Fibroblast of lung (primary cell): ENCODE measurements around the gene GNAI2. TPM values are rescaled to one million over a fixed set of nuclear protein-coding genes. Genes with fewer than 3 reads are reported as not detected.

Source experiments
- DNase-seq, 2 donors: peaks; one replicate each; pipeline versions ENCODE4 v3.0.0 to v3.0.0-alpha.2; 2010; ENCODE audit warnings: low read depth in 2 of 2
- H2AFZ ChIP-seq: 2 replicates; pipeline ENCODE4 v1.5.1; 2012; ENCODE audit warnings: low read length, control low read depth, inconsistent platforms
- H3K27ac ChIP-seq: 2 replicates; pipeline ENCODE4 v1.5.1; 2011; ENCODE audit warnings: low read length, control low read depth; ENCODE audit not compliant: insufficient read depth
- H3K27me3 ChIP-seq: 2 replicates; pipeline ENCODE4 v1.5.1; 2011; ENCODE audit warnings: mild to moderate bottlenecking, low read length; ENCODE audit not compliant: control insufficient read depth, insufficient read depth
- H3K36me3 ChIP-seq: 2 replicates; pipeline ENCODE4 v1.5.1; 2011; ENCODE audit warnings: low read length; ENCODE audit not compliant: control insufficient read depth, insufficient read depth
- H3K4me1 ChIP-seq: 2 replicates; pipeline ENCODE4 v1.5.1; 2011; ENCODE audit warnings: low read length; ENCODE audit not compliant: control insufficient read depth, insufficient read depth; ENCODE audit errors: extremely low read depth
- H3K4me2 ChIP-seq: 2 replicates; pipeline ENCODE4 v1.5.1; 2011; ENCODE audit warnings: low read length, control low read depth; ENCODE audit not compliant: insufficient read depth; ENCODE audit errors: extremely low read depth
- H3K4me3 ChIP-seq, 4 experiments: fragments of 200-600 bp in 1 of 4; sonication (generic) in 1 of 4; replicated peaks in 1 of 4; 2 replicates each; pipeline ENCODE4 v1.5.1; 2011 to 2016; ENCODE audit warnings: low read length in 4 of 4, low read depth in 3 of 4, mild to moderate bottlenecking in 3 of 4, control low read depth in 2 of 4, inconsistent platforms in 1 of 4, mixed read lengths in 1 of 4; ENCODE audit not compliant: insufficient read depth in 1 of 4; ENCODE audit errors: control extremely low read depth in 1 of 4
- H3K79me2 ChIP-seq: 2 replicates; pipeline ENCODE4 v1.5.1; 2012; ENCODE audit warnings: mild to moderate bottlenecking, low read length, inconsistent platforms; ENCODE audit not compliant: control insufficient read depth, insufficient read depth
- H3K9ac ChIP-seq: 2 replicates; pipeline ENCODE4 v1.5.1; 2011; ENCODE audit warnings: mild to moderate bottlenecking, low read length, control low read depth; ENCODE audit not compliant: insufficient read depth
- H3K9me3 ChIP-seq: 2 replicates; pipeline ENCODE4 v1.5.1; 2012; ENCODE audit warnings: low read depth, low read length; ENCODE audit not compliant: control insufficient read depth, insufficient read depth
- H4K20me1 ChIP-seq: 2 replicates; pipeline ENCODE4 v1.5.1; 2011; ENCODE audit warnings: low read length; ENCODE audit not compliant: control insufficient read depth, insufficient read depth; ENCODE audit errors: extremely low read depth
- CTCF ChIP-seq, 2 donors: IDR thresholded peaks in 1 of 2; conservative IDR thresholded peaks in 1 of 2; 1 replicate in 1 of 2; 2 replicates in 1 of 2; pipeline ENCODE4 v1.5.1; 2011 to 2012; ENCODE audit warnings: low read length in 2 of 2, control low read depth in 1 of 2, inconsistent platforms in 1 of 2, low read depth in 1 of 2, mild to moderate bottlenecking in 1 of 2
- EZH2 ChIP-seq: IDR thresholded peaks from 2 replicates; pipeline ENCODE4 v1.5.1; 2012; ENCODE audit warnings: low read length, control low read depth, mild to moderate bottlenecking; ENCODE audit errors: missing control alignments
- polyA plus RNA-seq, 2 donors: library from polyadenylated mRNA; depleted of rRNA in 1 of 2; stranded (reverse) in 1 of 2; unstranded in 1 of 2; fragments of >200 nt; gene quantifications; 2 replicates each; pipeline ENCODE4 v1.2.1, GENCODE V29; 2011 to 2012; ENCODE audit warnings: missing spikeins in 1 of 2
- total RNA-seq: library from RNA; depleted of rRNA; stranded (reverse); fragments of >200 nt; gene quantifications from 2 replicates; pipeline ENCODE4 v1.2.1, GENCODE V29; 2014

GNAI2 gene
- total and polyA plus RNA-seq, 2 donors (not counting 1 experiment from before 2014, with no cell fraction given), result 238 to 704 TPM

DNA sequence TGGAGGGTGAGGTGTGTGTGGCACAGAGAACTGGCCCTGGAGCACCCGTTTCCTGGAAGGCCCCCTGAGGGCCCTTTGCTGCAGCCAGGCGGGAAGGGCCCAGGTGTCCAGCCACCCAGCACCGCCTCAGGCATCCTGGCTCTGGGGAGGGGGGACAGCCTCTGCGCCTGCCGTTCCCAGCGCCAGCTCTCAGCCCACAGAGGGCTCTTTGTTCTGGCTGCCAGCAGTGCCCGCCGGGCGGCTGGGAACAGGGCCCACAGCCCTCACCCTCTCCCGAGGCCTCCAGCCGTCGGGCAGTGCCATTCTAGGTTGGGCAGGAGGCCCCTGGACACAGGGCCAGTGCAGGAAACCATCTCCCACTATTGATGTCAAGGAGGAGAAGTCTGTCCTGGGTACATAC is 22.6 kb upstream of the GNAI2 start:
- no peaks in the 10 kb centered on the region for H3K79me2 ChIP-seq
- no peak overlapping the region for H2AFZ ChIP-seq
- H3K4me1 ChIP-seq, result no peaks in the 10 kb centered on the region
- H3K36me3 ChIP-seq, result no peaks in the 10 kb centered on the region
- no peak overlapping the region for H3K9ac ChIP-seq
- H3K4me2 ChIP-seq, result no peak overlapping the region
- TF ChIP-seq CTCF (conservative IDR thresholded peaks at IDR 0.05 in 1 of 2, IDR thresholded peaks at IDR 0.05 in 1 of 2; ENCODE audit: low read depth in 1 of 2, low read length in 2 of 2), result no peak
- no peak for TF ChIP-seq EZH2
- DNase-seq, result no peak
- H3K27me3 ChIP-seq, result peaks cover 4% of the 10 kb centered on the region
- H3K9me3 ChIP-seq, result no peaks in the 10 kb centered on the region
- H3K27ac ChIP-seq, result no peak overlapping the region
- H4K20me1 ChIP-seq, result no peaks in the 10 kb centered on the region
- no peak overlapping the region for H3K4me3 ChIP-seq

GRCh38 chr3:50214824-50215223 is 21.2 kb upstream of the GNAI2 start:
- TF ChIP-seq EZH2 (no peak), CTCF (conservative IDR thresholded peaks at IDR 0.05 in 1 of 2, IDR thresholded peaks at IDR 0.05 in 1 of 2; ENCODE audit: low read depth in 1 of 2, low read length in 2 of 2) (no peak)
- H3K27ac ChIP-seq, result no peak overlapping the region
- H3K4me2 ChIP-seq, result no peak overlapping the region
- DNase-seq, result no peak
- no peaks in the 10 kb centered on the region for H3K9me3 ChIP-seq
- H3K4me3 ChIP-seq, result no peak overlapping the region
- no peaks in the 10 kb centered on the region for H3K4me1 ChIP-seq
- H4K20me1 ChIP-seq, result no peaks in the 10 kb centered on the region
- no peaks in the 10 kb centered on the region for H3K36me3 ChIP-seq
- H3K79me2 ChIP-seq, result no peaks in the 10 kb centered on the region
- H2AFZ ChIP-seq, result no peak overlapping the region
- H3K27me3 ChIP-seq, result peaks cover 6% of the 10 kb centered on the region
- no peak overlapping the region for H3K9ac ChIP-seq

DNA sequence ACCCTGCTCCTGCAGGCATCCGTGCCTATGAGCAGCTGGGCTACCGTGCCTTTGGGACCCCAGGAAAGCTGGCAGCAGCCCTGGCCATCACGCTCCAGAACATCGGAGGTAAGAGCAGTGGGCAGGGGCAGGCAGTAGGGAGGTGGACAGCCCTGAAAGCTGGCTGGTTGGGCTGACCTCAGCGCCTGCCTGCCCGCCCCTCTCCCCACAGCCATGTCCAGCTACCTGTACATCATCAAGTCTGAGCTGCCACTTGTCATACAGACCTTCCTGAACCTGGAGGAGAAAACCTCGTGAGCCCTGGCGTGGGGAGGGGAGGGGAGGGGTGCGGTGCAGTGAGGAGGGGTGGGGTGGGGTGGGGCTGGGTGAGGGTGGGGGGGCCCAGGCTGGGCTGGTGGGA is 20.5 kb upstream of the GNAI2 start:
- H3K4me3 ChIP-seq, result no peak overlapping the region
- H3K36me3 ChIP-seq, result no peaks in the 10 kb centered on the region
- no peaks in the 10 kb centered on the region for H3K9me3 ChIP-seq
- peaks cover 6% of the 10 kb centered on the region for H3K27me3 ChIP-seq
- H3K4me1 ChIP-seq, result no peaks in the 10 kb centered on the region
- no peak for DNase-seq
- H3K79me2 ChIP-seq, result no peaks in the 10 kb centered on the region
- H3K9ac ChIP-seq, result no peak overlapping the region
- TF ChIP-seq EZH2, result no peak
- no peak for TF ChIP-seq CTCF (conservative IDR thresholded peaks at IDR 0.05 in 1 of 2, IDR thresholded peaks at IDR 0.05 in 1 of 2; ENCODE audit: low read depth in 1 of 2, low read length in 2 of 2)
- no peak overlapping the region for H2AFZ ChIP-seq
- no peaks in the 10 kb centered on the region for H4K20me1 ChIP-seq
- no peak overlapping the region for H3K4me2 ChIP-seq
- H3K27ac ChIP-seq, result no peak overlapping the region
